Thyroid gland (tissue), 4 donors: Measurements from ENCODE around the gene MED9.
A peak's percentile ranks its signal among the peaks of the same experiment; 100 is the strongest.

Experiments
- CTCF ChIP-seq, 6 experiments: fragments of 200-600 bp in 3 of 6; fragments of 450-650 bp in 3 of 6; sonication (generic) in 3 of 6; IDR thresholded peaks; one replicate each; pipeline ENCODE4 v1.5.1; 2016 to 2019; ENCODE audit warnings: antibody characterized with exemption in 6 of 6, mild to moderate bottlenecking in 2 of 6, inconsistent platforms in 1 of 6, moderate library complexity in 1 of 6
- POLR2A ChIP-seq, 2 donors: fragments of 450-650 bp; IDR thresholded peaks; one replicate each; pipeline ENCODE4 v1.6.1; 2017; ENCODE audit warnings: antibody characterized with exemption in 2 of 2, mild to moderate bottlenecking in 2 of 2, moderate library complexity in 1 of 2

GRCh38 chr17:17526369-17526768 is 49.6 kb downstream of the MED9 start:
- no peak for TF ChIP-seq CTCF (IDR thresholded peaks at IDR 0.05)
- TF ChIP-seq POLR2A (IDR thresholded peaks at IDR 0.05) = peak in 1 of 2 donors; percentile 29
